Neural progenitor cell (in vitro differentiated cells): ENCODE data around the gene RAB20. TPM values are rescaled to one million over a fixed set of nuclear protein-coding genes. Genes with fewer than 3 reads are reported as not detected.

Experiments used
- DNase-seq: peaks from one replicate; pipeline ENCODE4 v3.0.0-alpha.2; 2016; ENCODE audit warnings: low spot score
- H2AFZ ChIP-seq: fragments of 200-600 bp; sonication (generic); replicated peaks from 2 replicates; pipeline ENCODE4 v1.6.1; 2016; ENCODE audit warnings: antibody characterized with exemption
- H3F3A ChIP-seq: fragments of 200-600 bp; sonication (generic); 2 replicates; pipeline ENCODE4 v1.6.1; 2016; ENCODE audit warnings: antibody characterized with exemption, low read depth
- H3K27ac ChIP-seq: fragments of 200-600 bp; sonication (generic); 2 replicates; pipeline ENCODE4 v1.5.1; 2016; ENCODE audit warnings: mild to moderate bottlenecking
- H3K27me3 ChIP-seq: fragments of 200-600 bp; sonication (generic); 2 replicates; pipeline ENCODE4 v1.6.1; 2016; ENCODE audit warnings: mild to moderate bottlenecking, moderate library complexity
- H3K36me3 ChIP-seq: fragments of 200-600 bp; sonication (generic); 2 replicates; pipeline ENCODE4 v1.5.1; 2016
- H3K4me1 ChIP-seq: fragments of 200-600 bp; sonication (generic); 2 replicates; pipeline ENCODE4 v1.6.1; 2016; ENCODE audit warnings: mixed run types
- H3K4me2 ChIP-seq: fragments of 200-600 bp; sonication (generic); 2 replicates; pipeline ENCODE4 v1.6.1; 2016
- H3K4me3 ChIP-seq: fragments of 200-600 bp; sonication (generic); 2 replicates; pipeline ENCODE4 v1.5.1; 2016
- H3K79me2 ChIP-seq: fragments of 200-600 bp; sonication (generic); 2 replicates; pipeline ENCODE4 v1.6.1; 2016; ENCODE audit warnings: low read depth
- H3K9ac ChIP-seq: fragments of 200-600 bp; sonication (generic); 2 replicates; pipeline ENCODE4 v1.6.1; 2016
- H3K9me3 ChIP-seq: fragments of 200-600 bp; sonication (generic); 2 replicates; pipeline ENCODE4 v1.5.1; 2016; ENCODE audit warnings: low read depth
- H4K20me1 ChIP-seq: fragments of 200-600 bp; sonication (generic); 2 replicates; pipeline ENCODE4 v1.6.1; 2016; ENCODE audit warnings: low read depth
- H3K27ac Mint-ChIP-seq: 3 replicates; pipeline ENCODE4 v1.8.0; 2021; ENCODE audit warnings: mixed read lengths
- H3K27me3 Mint-ChIP-seq: 2 replicates; pipeline ENCODE4 v1.8.0; 2022; ENCODE audit warnings: low read depth, mild to moderate bottlenecking, inconsistent platforms, moderate library complexity, mixed read lengths; ENCODE audit not compliant: insufficient read depth
- H3K36me3 Mint-ChIP-seq: 3 replicates; pipeline ENCODE4 v1.8.0; 2021; ENCODE audit warnings: mixed read lengths
- H3K4me1 Mint-ChIP-seq: 3 replicates; pipeline ENCODE4 v1.8.0; 2021; ENCODE audit warnings: mixed read lengths
- H3K4me3 Mint-ChIP-seq: 3 replicates; pipeline ENCODE4 v1.8.0; 2021; ENCODE audit warnings: mild to moderate bottlenecking, moderate library complexity, mixed read lengths
- H3K9me3 Mint-ChIP-seq: 3 replicates; pipeline ENCODE4 v1.8.0; 2020; ENCODE audit warnings: mixed read lengths
- CTCF ChIP-seq: fragments of 200-600 bp; sonication (generic); IDR thresholded peaks from 2 replicates; pipeline ENCODE4 v1.5.1; 2017; ENCODE audit warnings: antibody characterized with exemption, mild to moderate bottlenecking
- EZH2 ChIP-seq: fragments of 200-600 bp; sonication (generic); IDR thresholded peaks from 2 replicates; pipeline ENCODE4 v1.6.1; 2017; ENCODE audit warnings: antibody characterized with exemption, mild to moderate bottlenecking, moderate library complexity
- EZH2phosphoT487 ChIP-seq: fragments of 200-600 bp; sonication (generic); IDR thresholded peaks from 2 replicates; pipeline ENCODE4 v1.6.1; 2017; ENCODE audit warnings: antibody characterized with exemption
- total RNA-seq: library from RNA; depleted of rRNA; stranded (reverse); fragments of >200 nt; gene quantifications from 2 replicates; pipeline ENCODE4 v1.2.3, GENCODE V29; 2015; ENCODE audit warnings: low replicate concordance

Gene RAB20
- total RNA-seq, 1 donor from 2014 or later = 0.58 TPM

GRCh38 chr13:110562036-110562597 lies 595 bp upstream of the RAB20 start:
- Histone ChIP-seq H3K4me3 (peak overlapping the region; percentile 75), H3K4me1 (no peaks in the 10 kb centered on the region), H3K36me3 (no peaks in the 10 kb centered on the region), H2AFZ (peak overlapping the region; percentile 99), H3K9ac (no peak overlapping the region), H3K27ac (no peak overlapping the region), H3F3A (peaks cover 16% of the 10 kb centered on the region), H4K20me1 (peaks cover 5% of the 10 kb centered on the region), H3K79me2 (no peaks in the 10 kb centered on the region), H3K9me3 (no peaks in the 10 kb centered on the region), H3K4me2 (peak overlapping the region; percentile 92), H3K27me3 (peaks cover 62% of the 10 kb centered on the region)
- no peak for DNase-seq
- no peak for TF ChIP-seq EZH2
- TF ChIP-seq EZH2phosphoT487 = no peak
- no peak for TF ChIP-seq CTCF
- H3K9me3 Mint-ChIP-seq = no peaks in the 10 kb centered on the region
- peaks cover 27% of the 10 kb centered on the region for H3K27me3 Mint-ChIP-seq
- H3K36me3 Mint-ChIP-seq = peaks cover 4% of the 10 kb centered on the region
- peak overlapping the region; percentile 98 for H3K27ac Mint-ChIP-seq
- H3K4me1 Mint-ChIP-seq = peaks cover 8% of the 10 kb centered on the region
- H3K4me3 Mint-ChIP-seq = peak overlapping the region; percentile 98

- peak; percentile 72 for DNase-seq
- H3K27me3 ChIP-seq = peaks cover 62% of the 10 kb centered on the region
- H3K27ac Mint-ChIP-seq = no peak overlapping the region
Observed at GRCh38 chr13:110560601-110561343, 750 bp downstream of the RAB20 start.

GRCh38 chr13:110559986-110560385 lies 1.5 kb downstream of the RAB20 start:
- Histone ChIP-seq H3K4me2 (no peak overlapping the region), H2AFZ (no peak overlapping the region), H3K27ac (no peak overlapping the region), H3K9ac (no peak overlapping the region), H3K4me1 (no peaks in the 10 kb centered on the region), H3K4me3 (no peak overlapping the region), H3K36me3 (no peaks in the 10 kb centered on the region), H4K20me1 (peaks cover 5% of the 10 kb centered on the region), H3K79me2 (no peaks in the 10 kb centered on the region), H3K9me3 (no peaks in the 10 kb centered on the region), H3K27me3 (peaks cover 61% of the 10 kb centered on the region), H3F3A (peaks cover 16% of the 10 kb centered on the region)
- no peak for DNase-seq
- Mint-ChIP-seq H3K9me3 (peaks cover 2% of the 10 kb centered on the region), H3K27me3 (peaks cover 32% of the 10 kb centered on the region), H3K4me1 (peaks cover 8% of the 10 kb centered on the region), H3K27ac (no peak overlapping the region), H3K4me3 (peak overlapping the region; percentile 61), H3K36me3 (peaks cover 4% of the 10 kb centered on the region)
- no peak for TF ChIP-seq EZH2
- no peak for TF ChIP-seq CTCF
- TF ChIP-seq EZH2phosphoT487 = no peak

More at GRCh38 chr13:110560601-110561343, 750 bp downstream of the RAB20 start:
- TF ChIP-seq EZH2phosphoT487 = no peak
- TF ChIP-seq EZH2 = no peak
- no peak for TF ChIP-seq CTCF
- peak overlapping the region; percentile 99 for H2AFZ ChIP-seq
- no peak overlapping the region for H3K9ac ChIP-seq
- H3K36me3 Mint-ChIP-seq = peaks cover 4% of the 10 kb centered on the region
- H3K4me1 Mint-ChIP-seq = peaks cover 8% of the 10 kb centered on the region
- peaks cover 2% of the 10 kb centered on the region for H3K9me3 Mint-ChIP-seq
- H3K27ac ChIP-seq = no peak overlapping the region
- peak overlapping the region; percentile 75 for H3K4me3 ChIP-seq
- H4K20me1 ChIP-seq = peaks cover 5% of the 10 kb centered on the region
- no peaks in the 10 kb centered on the region for H3K9me3 ChIP-seq
- H3K36me3 ChIP-seq = no peaks in the 10 kb centered on the region
- no peaks in the 10 kb centered on the region for H3K79me2 ChIP-seq
- peak overlapping the region; percentile 92 for H3K4me2 ChIP-seq
- H3F3A ChIP-seq = peaks cover 16% of the 10 kb centered on the region
- peaks cover 29% of the 10 kb centered on the region for H3K27me3 Mint-ChIP-seq
- no peaks in the 10 kb centered on the region for H3K4me1 ChIP-seq
- peak overlapping the region; percentile 84 for H3K4me3 Mint-ChIP-seq
